GM18519 (cell line): ENCODE results near the gene ANKMY1.

Experiments
- ATAC-seq: cut with Tn5 transposase; IDR thresholded peaks from one replicate; pipeline ENCODE4 v1.9.1; 2021; ENCODE audit warnings: mild to moderate bottlenecking, moderate library complexity; ENCODE audit not compliant: unreplicated experiment, low FRiP score

Gene ANKMY1

GRCh38 chr2:240595381-240596079, 37.7 kb upstream of the ANKMY1 start:
- no peak for ATAC-seq

- ATAC-seq = no peak
Measured at GRCh38 chr2:240594511-240595380, 37.0 kb upstream of the ANKMY1 start.

- ATAC-seq = no peak
Measured at GRCh38 chr2:240593703-240594451, 36.1 kb upstream of the ANKMY1 start.

- no peak for ATAC-seq
Measured at GRCh38 chr2:240593026-240593702, 35.4 kb upstream of the ANKMY1 start.

- ATAC-seq = no peak
Measured at GRCh38 chr2:240591784-240592183, 34.0 kb upstream of the ANKMY1 start.

GRCh38 chr2:240591226-240591625, 33.4 kb upstream of the ANKMY1 start:
- no peak for ATAC-seq

- no peak for ATAC-seq
Measured at GRCh38 chr2:240590681-240591111, 32.9 kb upstream of the ANKMY1 start.

GRCh38 chr2:240589850-240590525, 32.2 kb upstream of the ANKMY1 start:
- no peak for ATAC-seq

GRCh38 chr2:240589375-240589774, 31.6 kb upstream of the ANKMY1 start:
- ATAC-seq = no peak

GRCh38 chr2:240588669-240589068, 30.9 kb upstream of the ANKMY1 start:
- ATAC-seq = no peak

GRCh38 chr2:240588006-240588655, 30.3 kb upstream of the ANKMY1 start:
- ATAC-seq = no peak

- ATAC-seq = no peak
Measured at GRCh38 chr2:240586919-240587800, 29.4 kb upstream of the ANKMY1 start.

- ATAC-seq = peak; percentile 52
Measured at GRCh38 chr2:240586198-240586918, 28.6 kb upstream of the ANKMY1 start, which contains the start of gene CAPN10. CAPN10 (plus strand) TSS chr2:240586734; CDS start chr2:240586912, 178 bp downstream.

GRCh38 chr2:240585681-240586197, 28.0 kb upstream of the ANKMY1 start:
- ATAC-seq = no peak

- peak; percentile 7 for ATAC-seq
Measured at GRCh38 chr2:240585101-240585500, 27.3 kb upstream of the ANKMY1 start.

- ATAC-seq = peak; percentile 47
Measured at GRCh38 chr2:240584486-240585031, 26.8 kb upstream of the ANKMY1 start.

- no peak for ATAC-seq
Measured at GRCh38 chr2:240583774-240584173, 26.0 kb upstream of the ANKMY1 start.
